22Rv1 (cell line): ENCODE data around the gene PPP1CC.
"Not testable (repeated sequence)": the region's sequence is repeated elsewhere in the genome, so short reads cannot be mapped to it uniquely, and the experiment has no call there.

Experiments used
- CTCF ChIP-seq: fragments of 450-650 bp; IDR thresholded peaks from 2 replicates; pipeline ENCODE4 v1.5.1; 2017; ENCODE audit warnings: mild to moderate bottlenecking
- ZFX ChIP-seq: fragments of 450-650 bp; IDR thresholded peaks from 2 replicates; pipeline ENCODE4 v1.6.1; 2017; ENCODE audit warnings: antibody characterized with exemption, borderline replicate concordance

GRCh38 chr12:110765572-110765971 lies 22.9 kb upstream of the PPP1CC start:
- not testable (repeated sequence) for TF ChIP-seq CTCF, ZFX
